Urinary bladder (tissue), 4 donors: Measurements from ENCODE around the gene VAC14. TPM values are rescaled to one million over a fixed set of nuclear protein-coding genes. Genes with fewer than 3 reads are reported as not detected.

Source experiments
- DNase-seq: peaks from one replicate; pipeline ENCODE4 v3.0.0-alpha.2; 2015; ENCODE audit errors: extremely low spot score
- H3K27ac ChIP-seq: one replicate; pipeline ENCODE4 v1.5.1; 2013; ENCODE audit warnings: low read depth, mild to moderate bottlenecking, moderate library complexity
- H3K36me3 ChIP-seq: one replicate; pipeline ENCODE4 v1.6.1; 2013; ENCODE audit warnings: mild to moderate bottlenecking, moderate library complexity; ENCODE audit not compliant: insufficient read depth
- H3K4me1 ChIP-seq: one replicate; pipeline ENCODE4 v1.6.1; 2013; ENCODE audit warnings: mild to moderate bottlenecking, moderate library complexity; ENCODE audit not compliant: insufficient read depth
- H3K4me3 ChIP-seq: one replicate; pipeline ENCODE4 v1.5.1; 2013; ENCODE audit warnings: low read depth, low read length
- WGBS: extraction: QIAGEN DNeasy Blood & Tissue Kit; methylation state at CpG from one replicate; pipeline ENCODE4 v1.1.7; 2013; 5-methylcytosine and 5-hydroxymethylcytosine counted together
- polyA plus RNA-seq: library from polyadenylated mRNA; stranded (reverse); fragments of 200-250 nt; gene quantifications from one replicate; pipeline ENCODE4 v1.2.3, GENCODE V29; 2013
- total RNA-seq: library from RNA; depleted of rRNA; stranded (reverse); fragments of >200 nt; gene quantifications from one replicate; pipeline ENCODE4 v1.2.3, GENCODE V29; 2014
- donor health status: healthy with polysubstance abuse.
- donor health status: healthy.

VAC14 gene
- total and polyA plus RNA-seq, 2 donors, result 9.6 to 31.4 TPM

GRCh38 chr16:70764632-70765031 lies 36.3 kb downstream of the VAC14 start:
- Histone ChIP-seq H3K27ac (no peak overlapping the region), H3K4me1 (no peaks in the 10 kb centered on the region), H3K4me3 (no peak overlapping the region), H3K36me3 (peaks cover 2% of the 10 kb centered on the region)
- DNase-seq, result no peak
- WGBS, result 90% methylated on average over 10 of the region's 10 CpGs

- WGBS, result 61% methylated on average over 3 of the region's 3 CpGs
- no peaks in the 10 kb centered on the region for H3K4me1 ChIP-seq
- peak overlapping the region; percentile 19 for H3K27ac ChIP-seq
- no peak overlapping the region for H3K4me3 ChIP-seq
- H3K36me3 ChIP-seq, result no peaks in the 10 kb centered on the region
- no peak for DNase-seq
Observed at GRCh38 chr16:70760221-70760620, 40.7 kb downstream of the VAC14 start.

GRCh38 chr16:70759666-70760065 lies 41.3 kb downstream of the VAC14 start:
- 94% methylated on average over 9 of the region's 9 CpGs for WGBS
- H3K36me3 ChIP-seq, result no peaks in the 10 kb centered on the region
- no peaks in the 10 kb centered on the region for H3K4me1 ChIP-seq
- no peak overlapping the region for H3K27ac ChIP-seq
- no peak for DNase-seq
- no peak overlapping the region for H3K4me3 ChIP-seq

- no peaks in the 10 kb centered on the region for H3K4me1 ChIP-seq
- 93% methylated on average over 10 of the region's 10 CpGs for WGBS
- H3K36me3 ChIP-seq, result no peaks in the 10 kb centered on the region
- H3K27ac ChIP-seq, result no peak overlapping the region
- DNase-seq, result no peak
- no peak overlapping the region for H3K4me3 ChIP-seq
Observed at GRCh38 chr16:70758786-70759185, 42.2 kb downstream of the VAC14 start.

- Histone ChIP-seq H3K36me3 (no peaks in the 10 kb centered on the region), H3K27ac (no peak overlapping the region), H3K4me3 (no peak overlapping the region), H3K4me1 (no peaks in the 10 kb centered on the region)
- DNase-seq, result no peak
- WGBS, result 92% methylated on average over 9 of the region's 9 CpGs
Observed at GRCh38 chr16:70757183-70757582, 43.8 kb downstream of the VAC14 start.

GRCh38 chr16:70756071-70756470 lies 44.9 kb downstream of the VAC14 start:
- 89% methylated on average over 8 of the region's 8 CpGs for WGBS
- no peak for DNase-seq
- H3K4me3 ChIP-seq, result no peak overlapping the region
- H3K4me1 ChIP-seq, result peaks cover 3% of the 10 kb centered on the region
- no peak overlapping the region for H3K27ac ChIP-seq
- H3K36me3 ChIP-seq, result no peaks in the 10 kb centered on the region

GRCh38 chr16:70754851-70755600 lies 45.9 kb downstream of the VAC14 start:
- H3K36me3 ChIP-seq, result no peaks in the 10 kb centered on the region
- WGBS, result 89% methylated on average over 12 of the region's 12 CpGs
- no peak overlapping the region for H3K4me3 ChIP-seq
- peaks cover 4% of the 10 kb centered on the region for H3K4me1 ChIP-seq
- H3K27ac ChIP-seq, result no peak overlapping the region
- DNase-seq, result no peak

- WGBS, result 91% methylated on average over 11 of the region's 11 CpGs
- Histone ChIP-seq H3K36me3 (no peaks in the 10 kb centered on the region), H3K4me1 (peaks cover 4% of the 10 kb centered on the region), H3K4me3 (no peak overlapping the region), H3K27ac (no peak overlapping the region)
- no peak for DNase-seq
Observed at GRCh38 chr16:70754371-70754770, 46.6 kb downstream of the VAC14 start.

- Histone ChIP-seq H3K27ac (no peak overlapping the region), H3K36me3 (no peaks in the 10 kb centered on the region), H3K4me1 (peaks cover 4% of the 10 kb centered on the region), H3K4me3 (no peak overlapping the region)
- 94% methylated on average over 8 of the region's 8 CpGs for WGBS
- no peak for DNase-seq
Observed at GRCh38 chr16:70753694-70754325, 47.1 kb downstream of the VAC14 start.

GRCh38 chr16:70753228-70753627 lies 47.7 kb downstream of the VAC14 start:
- Histone ChIP-seq H3K36me3 (no peaks in the 10 kb centered on the region), H3K27ac (no peak overlapping the region), H3K4me1 (peaks cover 4% of the 10 kb centered on the region), H3K4me3 (no peak overlapping the region)
- no peak for DNase-seq
- WGBS, result 90% methylated on average over 6 of the region's 6 CpGs

- Histone ChIP-seq H3K27ac (no peak overlapping the region), H3K4me1 (peaks cover 4% of the 10 kb centered on the region), H3K36me3 (no peaks in the 10 kb centered on the region), H3K4me3 (no peak overlapping the region)
- DNase-seq, result no peak
- WGBS, result 94% methylated on average over 10 of the region's 10 CpGs
Observed at GRCh38 chr16:70752426-70752825, 48.5 kb downstream of the VAC14 start.

- WGBS, result 80% methylated on average over 7 of the region's 7 CpGs
- Histone ChIP-seq H3K4me1 (peaks cover 4% of the 10 kb centered on the region), H3K36me3 (no peaks in the 10 kb centered on the region), H3K4me3 (no peak overlapping the region), H3K27ac (no peak overlapping the region)
- DNase-seq, result no peak
Observed at GRCh38 chr16:70751593-70751992, 49.4 kb downstream of the VAC14 start.

GRCh38 chr16:70750893-70751467 lies 50.0 kb downstream of the VAC14 start:
- Histone ChIP-seq H3K27ac (no peak overlapping the region), H3K4me1 (peaks cover 4% of the 10 kb centered on the region), H3K4me3 (no peak overlapping the region), H3K36me3 (no peaks in the 10 kb centered on the region)
- WGBS, result 41% methylated on average over 13 of the region's 13 CpGs
- DNase-seq, result no peak
